Kasumi-1 (cell line): ENCODE measurements around the gene NNAT.

Experiments
- DNase-seq, 2 experiments: peaks; one replicate each; lab custom pipeline; 2025; lab: John Stamatoyannopoulos, UW

NNAT gene

DNA sequence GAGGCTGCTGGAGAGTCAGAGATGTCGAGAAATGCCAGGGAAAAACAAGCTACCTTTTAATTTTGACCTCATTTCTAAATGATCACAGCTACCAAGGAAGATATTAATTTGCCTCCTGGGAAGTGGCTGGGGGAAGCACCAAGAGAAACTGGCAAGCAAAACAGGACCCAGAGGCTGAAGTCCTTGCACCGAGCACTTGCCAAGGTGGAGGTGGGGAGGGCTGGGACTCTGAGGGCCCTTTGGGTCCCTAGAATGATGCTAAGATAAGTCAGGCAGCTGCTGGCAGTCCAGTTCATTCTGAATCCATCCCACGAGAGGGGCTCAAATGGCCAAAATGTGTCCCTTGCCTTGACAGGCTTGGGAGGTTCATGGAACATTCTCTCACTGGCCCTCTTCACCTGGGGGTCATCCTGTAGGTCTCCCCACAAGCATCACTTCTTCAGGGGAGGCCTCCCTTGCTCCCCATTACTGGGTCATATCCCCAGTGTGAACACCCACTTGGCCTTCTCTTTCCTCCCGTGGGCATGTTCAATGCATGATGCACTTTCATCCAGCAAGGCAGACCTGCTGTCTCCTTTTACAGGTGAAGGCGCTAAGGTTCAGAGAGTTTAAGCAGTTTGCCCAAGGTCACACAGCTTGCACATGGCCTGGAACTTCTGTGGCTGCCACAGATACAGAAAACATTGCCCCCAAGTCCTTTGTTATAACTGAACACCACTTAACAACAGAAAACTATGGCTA, 45.7 kb downstream of the NNAT start:
- no peak for DNase-seq

DNA sequence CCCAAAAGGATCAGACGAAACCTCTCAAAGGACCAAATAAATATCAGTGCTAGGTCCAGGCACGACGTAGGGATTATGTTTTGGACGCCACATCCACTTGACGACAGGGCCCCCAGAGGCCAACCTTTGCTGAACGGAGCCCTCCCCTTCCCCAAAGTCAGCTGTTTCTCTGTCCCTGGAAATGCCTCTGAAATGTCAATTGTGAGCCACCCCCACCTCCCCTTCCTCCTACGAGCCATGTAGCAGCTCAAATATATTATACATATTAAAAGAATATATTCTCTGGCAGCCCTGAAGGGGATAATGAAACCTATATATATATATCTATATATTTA, 46.2 kb downstream of the NNAT start:
- DNase-seq = no peak

DNA sequence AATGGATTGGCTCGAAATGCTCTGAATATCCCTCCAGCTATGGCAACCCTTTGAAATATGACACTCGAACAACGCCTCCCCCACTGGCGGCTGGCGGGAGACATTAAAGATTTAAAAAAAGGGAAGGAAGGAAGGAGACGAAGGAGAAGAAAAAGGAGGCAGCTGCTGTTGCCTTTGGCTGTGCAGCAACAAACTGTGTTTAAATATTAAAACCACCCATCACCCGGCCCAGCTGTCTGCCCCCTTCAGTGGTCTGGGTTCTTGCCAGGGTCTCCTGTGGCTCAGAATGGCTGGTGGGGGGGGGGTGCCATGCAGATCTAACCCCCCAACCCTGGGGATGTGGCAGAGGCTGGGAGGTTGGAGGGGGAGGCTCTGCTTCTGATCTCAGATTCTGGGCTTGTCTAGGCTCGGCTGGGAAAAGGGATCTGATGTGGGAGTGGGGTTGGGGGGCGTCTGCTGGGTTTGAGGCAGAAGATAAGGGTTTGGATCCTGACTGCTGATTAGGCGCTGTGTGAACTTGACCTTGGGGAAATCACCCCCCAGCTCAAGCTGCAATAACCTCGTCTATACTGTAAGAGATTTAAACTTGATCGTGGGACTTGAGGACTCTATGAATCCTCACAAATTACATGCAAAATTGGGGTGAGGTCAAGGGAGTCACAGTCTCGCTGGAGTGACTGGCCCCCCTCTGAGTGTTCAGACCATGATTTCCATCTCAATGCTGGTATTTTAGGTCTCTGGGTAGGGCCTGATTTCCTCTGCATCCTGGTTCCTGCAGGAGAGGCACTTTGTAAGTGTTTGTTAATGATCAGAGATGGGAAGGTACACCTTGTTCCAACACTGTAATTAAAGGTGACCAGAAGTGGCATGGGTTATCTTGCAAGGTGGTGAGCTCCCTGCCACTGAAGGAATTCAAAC, 46.9 kb downstream of the NNAT start:
- peak; percentile 89 for DNase-seq

DNA sequence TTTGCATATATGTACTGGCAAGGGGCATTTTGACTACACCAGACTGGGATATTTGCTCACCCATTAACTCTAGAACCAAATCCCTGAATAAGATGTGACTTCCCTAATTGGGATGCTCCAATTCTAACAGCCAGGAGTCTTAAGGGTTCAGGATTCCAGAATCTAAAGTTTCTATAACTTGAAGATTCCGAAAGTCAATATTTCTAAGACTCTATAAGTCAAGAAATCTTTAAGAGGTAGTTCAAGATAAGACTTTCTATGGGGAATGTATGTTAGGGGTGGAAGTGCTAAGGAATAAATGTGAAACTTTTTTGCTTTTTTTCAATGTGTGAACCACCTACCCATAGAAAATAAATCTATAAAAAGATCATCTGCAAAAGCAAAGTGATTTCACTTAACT, 49.4 kb downstream of the NNAT start:
- DNase-seq = no peak

DNA sequence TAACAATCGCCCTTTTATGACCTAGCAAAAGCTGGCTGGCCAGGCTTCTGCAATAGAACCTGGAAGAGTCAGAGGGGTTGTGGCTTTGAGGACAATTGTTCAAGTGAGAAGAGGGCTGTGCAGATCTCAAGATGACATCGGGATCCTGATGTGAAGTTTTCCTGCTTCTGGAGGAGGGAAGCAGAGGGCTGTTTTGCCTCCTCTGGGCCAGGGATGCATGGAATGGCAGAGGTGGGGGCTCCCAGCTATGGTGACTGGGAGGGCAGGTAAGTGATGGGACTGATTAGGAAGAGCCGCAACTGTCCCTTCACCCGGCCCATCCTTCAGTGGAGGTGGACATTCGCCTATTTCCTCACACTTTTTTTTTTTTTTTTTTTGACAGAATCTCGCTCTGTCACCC, 50.0 kb downstream of the NNAT start:
- DNase-seq = no peak
